HCEC 1CT (cell line): ENCODE results near the gene PIP4K2C.
A peak's percentile ranks its signal among the peaks of the same experiment; 100 is the strongest.
"Not testable (repeated sequence)": the region's sequence is repeated elsewhere in the genome, so short reads cannot be mapped to it uniquely, and the experiment has no call there.

Source experiments
- DNase-seq: peaks from one replicate; pipeline ENCODE4 v3.0.0-alpha.2; 2017

The PIP4K2C gene

GRCh38 chr12:57623811-57624390 lies 32.9 kb downstream of the PIP4K2C start:
- no peak for DNase-seq

DNA sequence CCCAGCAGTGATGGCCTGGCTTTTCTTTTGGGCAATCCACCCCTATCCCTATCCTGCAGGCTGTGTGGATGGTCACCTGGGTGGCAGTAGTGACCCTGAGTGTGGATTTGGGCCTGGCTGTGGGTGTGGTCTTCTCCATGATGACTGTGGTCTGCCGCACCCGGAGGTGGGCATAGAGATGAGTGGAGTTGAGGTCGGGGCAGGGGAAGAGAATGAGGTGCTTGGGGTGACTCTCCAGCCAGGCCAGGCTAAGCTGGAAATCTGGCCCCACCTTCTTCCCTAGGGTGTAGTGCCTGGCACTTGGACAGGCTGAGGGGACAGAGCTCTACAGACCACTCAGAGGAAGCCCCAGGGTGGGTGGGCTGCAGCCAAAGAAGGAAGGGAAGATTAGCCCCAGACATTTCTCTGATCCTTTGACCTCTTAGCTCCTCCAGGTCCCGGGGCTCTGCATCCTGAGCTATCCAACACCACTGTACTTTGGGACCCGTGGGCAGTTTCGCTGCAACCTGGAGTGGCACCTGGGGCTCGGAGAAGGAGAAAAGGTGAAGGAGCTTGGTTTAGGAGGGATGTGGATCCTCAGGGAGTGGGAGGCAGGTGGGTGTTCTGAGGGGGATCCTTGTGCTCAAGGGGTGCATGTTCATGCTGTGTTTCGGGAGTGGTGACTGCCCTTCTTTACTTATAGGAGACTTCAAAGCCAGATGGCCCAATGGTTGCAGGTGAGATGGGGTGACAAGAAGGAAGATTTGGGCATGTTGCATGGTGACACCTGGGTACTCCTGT lies 33.6 kb downstream of the PIP4K2C start:
- no peak for DNase-seq

GRCh38 chr12:57625261-57626032 lies 34.5 kb downstream of the PIP4K2C start:
- no peak for DNase-seq

DNA sequence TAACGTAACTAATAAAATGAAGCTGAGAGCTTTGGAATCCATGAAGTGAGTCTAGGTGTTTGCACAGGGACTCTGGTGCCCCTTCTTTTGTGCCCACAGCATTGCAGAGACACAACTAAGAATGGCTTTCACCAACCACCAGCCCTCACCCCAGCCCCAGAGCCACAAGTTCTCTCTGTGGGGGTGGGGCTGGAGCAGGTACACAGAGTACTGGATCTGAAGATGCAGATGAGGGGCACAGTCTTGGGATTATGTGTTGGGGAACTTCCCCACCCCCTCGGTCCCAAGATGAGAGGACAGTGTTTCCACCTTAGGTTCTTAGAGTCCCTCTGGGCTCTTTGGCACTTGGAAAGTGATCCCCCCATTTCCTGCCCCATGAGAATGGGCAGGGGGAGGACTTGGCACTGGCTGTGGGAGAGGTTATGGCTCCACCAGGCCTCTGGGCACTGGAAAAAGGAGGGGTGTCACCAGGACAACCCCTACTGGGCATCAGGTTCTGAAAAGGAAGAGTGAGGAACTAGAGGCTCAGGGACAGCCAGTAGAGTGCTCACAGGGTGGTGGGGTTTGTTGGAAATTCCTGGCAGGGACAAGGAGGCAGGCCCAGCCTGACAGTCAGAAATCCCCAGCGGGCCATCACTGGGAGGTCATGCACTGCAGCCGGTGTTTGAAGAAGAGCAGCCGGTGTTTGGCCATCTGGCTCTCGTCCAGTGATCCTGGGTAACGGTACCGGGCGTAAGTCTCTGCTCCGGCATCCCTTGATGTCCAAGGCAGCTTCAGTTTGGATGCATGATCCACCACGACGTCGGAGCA lies 35.3 kb downstream of the PIP4K2C start:
- no peak for DNase-seq

DNA sequence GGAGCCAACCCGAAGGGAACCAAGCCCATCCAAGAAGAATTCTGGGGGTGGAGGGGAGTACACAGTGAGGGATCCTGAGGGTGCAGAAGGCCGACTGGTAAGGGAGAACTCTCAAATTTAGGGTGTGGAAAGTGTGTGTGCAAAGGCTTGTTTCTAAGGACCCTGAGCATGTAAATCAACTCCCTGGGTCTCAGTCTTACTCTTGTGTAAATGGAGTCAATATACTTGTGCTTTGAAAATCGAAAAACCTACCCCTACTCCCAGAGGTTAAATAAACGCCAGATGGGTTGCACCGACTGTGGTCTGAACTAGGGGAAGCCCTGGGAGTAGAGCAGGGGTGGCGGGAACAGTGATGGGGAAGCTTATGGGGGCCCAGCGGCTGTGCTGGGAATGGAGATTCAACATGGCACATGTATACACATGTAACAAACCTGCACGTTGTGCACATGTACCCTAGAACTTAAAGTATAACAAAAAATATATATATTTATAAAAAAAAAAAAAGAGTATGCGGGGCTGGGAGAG lies 36.0 kb downstream of the PIP4K2C start:
- no peak for DNase-seq

DNA sequence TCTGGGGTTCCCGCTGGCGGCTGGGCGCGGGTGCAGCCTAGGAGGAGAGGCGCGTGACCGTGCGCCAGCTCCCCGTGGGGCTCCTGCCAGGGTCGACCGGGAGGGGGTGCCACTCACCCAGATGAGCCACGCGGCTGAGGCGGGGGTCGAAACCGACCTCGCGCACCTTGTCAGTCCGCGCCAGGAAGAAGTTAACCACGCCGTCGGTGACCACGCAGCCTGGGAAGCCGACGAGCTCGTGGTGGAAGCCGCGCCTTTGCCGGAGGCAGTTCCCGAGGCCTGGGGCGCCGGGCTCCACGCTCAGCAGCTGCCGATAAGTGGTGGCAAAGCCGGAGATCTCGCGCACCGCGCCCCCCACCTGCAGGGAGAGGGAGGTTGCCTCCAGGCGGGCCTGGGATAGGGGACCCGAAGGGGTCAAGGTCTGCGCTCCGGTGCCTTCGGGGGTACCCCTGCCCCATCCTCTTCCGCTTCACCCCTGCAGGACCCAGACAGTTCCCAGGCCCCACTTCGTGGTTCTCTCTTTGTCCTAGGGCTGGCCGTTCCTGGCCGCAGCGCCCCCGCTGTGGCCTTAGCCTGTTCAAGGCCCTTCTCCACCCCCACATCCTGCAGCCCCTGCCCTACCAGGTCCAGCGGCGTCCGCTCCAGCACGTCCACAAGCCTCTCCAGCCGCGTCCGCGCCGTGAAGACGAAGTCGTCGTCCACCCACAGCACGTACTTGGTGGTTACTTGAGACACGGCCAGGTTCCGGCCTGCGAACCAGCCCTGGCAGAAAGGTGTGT lies 36.7 kb downstream of the PIP4K2C start:
- DNase-seq = no peak

GRCh38 chr12:57628280-57629191 lies 37.5 kb downstream of the PIP4K2C start:
- no peak for DNase-seq

GRCh38 chr12:57629897-57630471 lies 39.0 kb downstream of the PIP4K2C start:
- no peak for DNase-seq

DNA sequence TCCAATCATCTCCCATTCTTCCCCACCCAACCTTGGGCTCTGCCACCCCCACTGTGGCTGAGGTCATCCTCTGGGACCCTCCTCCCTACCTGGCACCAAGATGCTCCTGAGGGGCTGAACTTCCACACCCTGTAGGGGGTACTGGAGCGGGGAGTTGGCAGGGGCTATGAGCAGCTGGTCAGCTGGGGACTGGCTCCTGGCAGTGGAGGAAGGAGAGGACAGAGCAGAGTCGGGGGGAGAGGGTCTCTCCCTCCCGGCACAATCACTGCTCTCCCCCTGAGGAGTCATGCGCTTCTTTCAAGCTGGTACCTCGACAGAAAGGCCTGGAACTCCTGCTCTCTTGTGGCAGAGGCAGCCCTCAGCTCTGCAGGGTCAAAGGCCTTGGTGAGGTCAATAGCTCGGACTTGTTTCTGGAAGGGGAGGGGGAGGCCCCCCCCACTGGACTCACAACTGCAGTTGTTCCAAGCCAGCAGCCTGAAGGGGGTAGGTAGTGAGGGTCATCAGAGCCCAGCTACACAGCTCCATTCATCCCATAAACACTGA lies 40.0 kb downstream of the PIP4K2C start:
- DNase-seq = no peak

DNA sequence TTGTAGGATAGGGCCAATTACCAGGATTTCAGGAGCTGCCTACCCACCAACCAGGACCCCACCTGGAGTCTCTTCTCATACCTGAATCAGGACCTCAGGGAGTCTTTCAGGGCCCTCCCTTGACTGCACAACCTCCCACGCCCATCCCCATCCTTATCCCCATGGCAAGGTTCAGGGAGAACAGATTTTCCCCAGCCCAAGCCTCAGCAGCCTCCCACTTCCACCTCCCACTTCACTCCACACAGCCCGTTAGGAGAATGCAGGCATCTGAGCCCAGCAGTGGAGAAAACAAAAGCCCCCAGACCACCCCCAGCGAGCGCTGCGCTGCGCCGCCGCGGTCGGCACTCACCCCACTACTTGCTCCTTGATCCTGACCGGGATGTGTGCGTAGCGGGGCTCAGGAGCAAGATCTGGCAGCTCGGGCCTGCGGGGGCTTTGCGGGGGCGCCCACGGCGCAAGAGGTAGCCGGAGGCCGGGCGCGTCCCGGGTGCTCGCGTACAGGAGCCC lies 40.6 kb downstream of the PIP4K2C start:
- DNase-seq = no peak

DNA sequence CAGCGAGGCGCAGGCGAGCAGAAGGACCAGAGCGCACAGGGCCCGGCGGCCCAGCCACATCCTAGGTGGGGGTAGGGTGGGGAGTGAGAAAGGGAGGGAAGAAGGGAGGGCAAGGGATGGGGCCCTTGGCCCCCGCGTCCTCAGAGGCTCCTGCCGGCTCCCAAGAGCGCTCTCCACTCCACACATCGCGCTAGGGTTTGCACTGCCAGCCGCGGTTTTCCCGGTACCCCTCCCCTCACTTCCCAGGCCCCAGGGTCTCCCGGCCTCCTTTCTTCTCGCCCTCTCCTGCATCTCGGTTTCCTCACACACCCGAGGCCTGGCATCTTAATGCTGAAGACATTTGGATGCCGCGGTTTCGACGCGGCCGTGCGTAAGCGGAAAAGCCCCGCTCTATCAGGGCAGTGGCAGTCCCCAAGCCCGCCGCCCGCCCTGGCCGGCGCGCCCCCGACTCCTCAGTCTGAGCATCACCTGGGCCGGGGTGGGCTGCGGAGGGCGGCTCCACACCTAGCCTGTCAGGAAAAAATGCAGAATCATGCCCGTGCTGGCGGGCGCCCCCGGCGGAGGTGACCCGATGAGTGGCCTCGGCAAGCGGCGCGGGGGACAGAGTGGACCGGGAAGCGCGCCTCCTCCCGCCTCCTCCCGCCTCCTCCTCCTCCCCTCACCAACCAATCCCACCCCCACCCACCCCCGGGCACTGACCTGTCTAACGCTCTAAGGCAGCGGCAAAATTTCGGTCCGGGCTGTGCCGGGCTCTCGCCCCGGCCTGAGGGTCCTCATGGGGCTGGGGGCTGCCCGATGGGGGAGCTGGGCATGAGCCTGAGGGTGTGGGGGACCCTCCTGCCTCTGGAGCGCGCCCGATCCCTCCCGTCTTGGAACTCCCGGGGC lies 41.3 kb downstream of the PIP4K2C start:
- DNase-seq = no peak

DNA sequence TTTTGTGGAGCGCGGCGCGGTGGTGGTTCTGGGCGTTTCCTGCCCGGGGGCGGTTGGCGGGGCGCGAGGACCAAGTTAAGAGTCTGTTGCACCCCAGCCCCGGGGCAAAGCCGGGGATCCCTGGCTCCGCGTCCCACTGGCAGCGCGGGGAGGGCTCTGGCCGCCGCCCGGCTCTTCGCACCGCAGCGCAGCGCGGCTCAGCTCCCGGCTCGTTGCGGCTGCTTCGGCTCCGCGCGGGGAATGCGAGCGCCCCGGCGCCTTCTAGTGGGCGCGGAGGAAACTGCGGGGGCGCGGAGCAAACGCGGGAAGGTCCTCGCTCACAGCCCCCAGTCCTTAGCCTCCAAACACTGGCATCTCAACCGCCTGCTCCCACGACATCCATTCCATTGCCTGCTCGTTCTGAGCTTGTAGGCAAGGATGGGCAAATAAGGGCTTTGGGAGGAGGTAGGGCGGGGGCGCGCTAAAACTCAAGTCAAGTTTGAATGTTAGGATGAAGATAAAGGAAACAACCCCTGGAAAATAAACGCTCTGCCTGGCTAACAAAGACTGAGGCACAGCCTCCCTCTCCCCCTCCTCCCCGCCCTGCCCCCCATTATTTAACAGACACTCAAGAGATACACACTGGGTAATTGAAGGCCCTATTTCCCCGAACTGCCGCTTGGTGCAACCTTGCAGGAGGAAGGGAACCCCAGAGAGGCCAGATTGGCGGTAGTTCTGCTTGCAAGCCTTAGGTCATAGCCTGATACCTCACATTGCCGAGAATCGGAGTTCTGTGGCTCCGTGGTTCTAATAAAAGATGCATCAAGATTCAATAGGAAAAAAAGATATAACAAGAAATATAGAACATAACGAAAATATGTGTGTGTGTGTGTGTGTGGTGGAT lies 42.2 kb downstream of the PIP4K2C start, which contains the start of gene B4GALNT1:
Gene B4GALNT1, minus strand, starts transcription at position 244 of the 883 bp plus-strand sequence. CDS start 1,069 bp downstream, outside the sequence.
- DNase-seq = peak; percentile 40

DNA sequence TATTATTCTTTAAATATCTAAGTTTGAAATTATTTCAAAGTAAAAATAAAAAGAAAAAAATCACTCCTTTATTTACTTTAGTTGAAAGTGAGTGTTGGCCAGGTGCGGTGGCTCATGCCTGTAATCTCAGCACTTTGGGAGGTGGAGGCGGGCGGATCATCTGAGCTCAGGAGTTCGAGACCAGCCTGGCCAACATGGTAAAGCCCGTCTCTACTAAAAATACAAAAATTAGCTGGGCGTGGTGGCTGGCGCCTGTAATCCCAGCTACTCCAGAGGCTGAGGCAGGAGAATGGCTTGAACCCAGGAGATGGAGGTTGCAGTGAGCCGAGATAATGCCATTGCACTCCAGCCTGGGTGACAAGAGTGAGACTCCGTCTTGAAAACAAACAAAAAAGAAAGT lies 45.7 kb downstream of the PIP4K2C start:
- DNase-seq = not testable (repeated sequence)

DNA sequence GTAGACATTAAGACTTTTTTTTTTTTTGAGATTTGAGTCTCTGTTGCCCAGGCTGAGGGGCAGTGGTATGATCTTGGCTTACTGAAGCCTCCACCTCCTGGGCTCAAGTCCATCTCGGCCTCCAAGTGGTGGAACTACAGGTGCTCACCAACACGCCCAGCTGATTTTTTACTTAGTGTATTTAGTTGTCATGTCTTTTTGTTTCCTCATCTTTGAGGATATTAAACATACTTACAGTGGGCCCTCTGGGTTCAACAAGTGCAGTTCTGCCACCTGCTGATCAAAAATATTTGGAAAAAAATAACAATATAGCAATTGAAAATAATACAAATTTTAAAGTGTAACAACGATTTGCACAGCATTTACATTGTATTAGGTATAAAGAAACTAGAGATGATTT lies 46.4 kb downstream of the PIP4K2C start:
- no peak for DNase-seq

DNA sequence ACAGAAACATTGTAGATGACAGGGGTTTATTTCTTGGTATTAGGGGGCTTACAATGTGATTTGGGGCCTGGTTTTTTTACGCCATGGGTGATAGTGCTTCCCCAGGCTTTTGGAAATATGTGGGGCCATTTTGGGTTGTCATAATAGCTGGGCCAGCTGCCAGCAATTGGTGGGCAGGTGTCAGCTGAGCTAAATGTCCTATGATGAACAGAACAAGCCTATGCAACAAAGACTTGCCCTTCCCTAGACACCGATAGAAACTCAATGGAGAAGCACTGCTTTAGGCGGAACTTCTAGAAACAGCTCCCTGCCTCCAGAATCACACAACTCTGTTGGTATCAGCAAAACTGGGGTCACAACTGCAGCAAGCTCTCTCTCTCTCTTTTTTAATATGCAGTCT lies 47.1 kb downstream of the PIP4K2C start:
- DNase-seq = no peak

GRCh38 chr12:57640175-57641042 lies 49.4 kb downstream of the PIP4K2C start:
- no peak for DNase-seq
